CD14-positive monocyte (primary cell): Measurements from ENCODE around the gene FASTK. TPM values are rescaled to one million over a fixed set of nuclear protein-coding genes. Genes with fewer than 3 reads are reported as not detected.

ENCODE experiments used
- DNase-seq, 3 donors: peaks; one replicate each; pipeline ENCODE4 v3.0.0-alpha.2; 2011 to 2022
- H2AFZ ChIP-seq: 2 replicates; pipeline ENCODE4 v1.6.0; 2012; ENCODE audit warnings: mild to moderate bottlenecking, low read depth, low read length, inconsistent platforms; ENCODE audit not compliant: insufficient read depth, poor library complexity, severe bottlenecking
- H3K27ac ChIP-seq, 2 donors: 1 replicate in 1 of 2; 2 replicates in 1 of 2; pipeline ENCODE4 v1.5.1; 2012 to 2013; ENCODE audit warnings: low read length in 2 of 2, control low read depth in 1 of 2, inconsistent platforms in 1 of 2, low read depth in 1 of 2, mild to moderate bottlenecking in 1 of 2
- H3K27me3 ChIP-seq, 2 donors: one replicate each; pipeline versions ENCODE4 v1.6.0 to v1.6.1; 2011 to 2013; ENCODE audit warnings: low read length in 2 of 2; ENCODE audit not compliant: control insufficient read depth in 2 of 2, insufficient read depth in 2 of 2
- H3K36me3 ChIP-seq, 2 donors: replicated peaks in 1 of 2; 1 replicate in 1 of 2; 2 replicates in 1 of 2; pipeline versions ENCODE4 v1.5.1 to v1.6.1; 2012 to 2013; ENCODE audit warnings: low read length in 2 of 2, control low read depth in 1 of 2, inconsistent platforms in 1 of 2, mild to moderate bottlenecking in 1 of 2; ENCODE audit not compliant: insufficient read depth in 2 of 2, control insufficient read depth in 1 of 2
- H3K4me1 ChIP-seq, 2 donors: 1 replicate in 1 of 2; 2 replicates in 1 of 2; pipeline versions ENCODE4 v1.5.1 to v1.6.1; 2012 to 2013; ENCODE audit warnings: low read length in 2 of 2, control low read depth in 1 of 2, inconsistent platforms in 1 of 2, mild to moderate bottlenecking in 1 of 2, moderate library complexity in 1 of 2; ENCODE audit not compliant: insufficient read depth in 2 of 2, control insufficient read depth in 1 of 2
- H3K4me2 ChIP-seq: replicated peaks from 2 replicates; pipeline ENCODE3; 2012; ENCODE audit warnings: low read length, moderate library complexity, mild to moderate bottlenecking; ENCODE audit not compliant: poor library complexity, severe bottlenecking; ENCODE audit errors: extremely low read depth
- H3K4me3 ChIP-seq, 3 experiments: fragments of 200-600 bp in 1 of 3; sonication (generic) in 1 of 3; replicated peaks in 1 of 3; 1 replicate in 2 of 3; 2 replicates in 1 of 3; pipeline ENCODE4 v1.5.1; 2011 to 2013; ENCODE audit warnings: low read length in 3 of 3, mild to moderate bottlenecking in 3 of 3, control low read depth in 2 of 3, low read depth in 2 of 3, inconsistent platforms in 1 of 3, moderate library complexity in 1 of 3
- H3K79me2 ChIP-seq: 2 replicates; pipeline ENCODE4 v1.6.0; 2012; ENCODE audit warnings: mild to moderate bottlenecking, control low read depth, inconsistent platforms, low read length, moderate library complexity; ENCODE audit not compliant: insufficient read depth
- H3K9ac ChIP-seq: 2 replicates; pipeline ENCODE4 v1.6.0; 2017; ENCODE audit warnings: low read length, mild to moderate bottlenecking; ENCODE audit not compliant: insufficient read depth, poor library complexity, severe bottlenecking
- H3K9me3 ChIP-seq, 2 donors: replicated peaks in 1 of 2; 1 replicate in 1 of 2; 2 replicates in 1 of 2; pipeline versions ENCODE4 v1.5.1 to v1.6.1; 2012 to 2013; ENCODE audit warnings: low read length in 2 of 2, control low read depth in 1 of 2; ENCODE audit not compliant: control insufficient read depth in 1 of 2, insufficient read depth in 1 of 2
- H4K20me1 ChIP-seq: 2 replicates; pipeline ENCODE4 v1.6.0; 2012; ENCODE audit warnings: mild to moderate bottlenecking, low read length, control low read depth, moderate library complexity; ENCODE audit not compliant: insufficient read depth
- H3K27ac Mint-ChIP-seq, 7 donors: one replicate each; pipeline ENCODE4 v1.8.0; 2020; ENCODE audit warnings: mild to moderate bottlenecking in 7 of 7, mixed read lengths in 7 of 7, moderate library complexity in 6 of 7, inconsistent platforms in 2 of 7
- H3K27me3 Mint-ChIP-seq, 3 donors: one replicate each; pipeline ENCODE4 v1.8.0; 2021 to 2022; ENCODE audit warnings: low read depth in 3 of 3, mild to moderate bottlenecking in 3 of 3, mixed read lengths in 3 of 3, moderate library complexity in 3 of 3, inconsistent platforms in 1 of 3
- H3K36me3 Mint-ChIP-seq, 2 donors: one replicate each; pipeline ENCODE4 v1.8.0; 2020; ENCODE audit warnings: mixed read lengths in 2 of 2, inconsistent platforms in 1 of 2, mild to moderate bottlenecking in 1 of 2
- H3K4me1 Mint-ChIP-seq: one replicate; pipeline ENCODE4 v1.8.0; 2020; ENCODE audit warnings: mild to moderate bottlenecking, mixed read lengths
- H3K4me3 Mint-ChIP-seq, 2 donors: one replicate each; pipeline ENCODE4 v1.8.0; 2020; ENCODE audit warnings: mild to moderate bottlenecking in 2 of 2, mixed read lengths in 2 of 2, moderate library complexity in 1 of 2
- H3K9me3 Mint-ChIP-seq, 7 donors: one replicate each; pipeline ENCODE4 v1.8.0; 2020 to 2022; ENCODE audit warnings: mixed read lengths in 7 of 7, mild to moderate bottlenecking in 6 of 7, moderate library complexity in 6 of 7, inconsistent platforms in 2 of 7
- CTCF ChIP-seq: fragments of 200-600 bp; IDR thresholded peaks from one replicate; pipeline ENCODE4 v1.8.0; 2022; ENCODE audit warnings: antibody characterized with exemption, mild to moderate bottlenecking
- WGBS: methylation state at CpG from one replicate; pipeline ENCODE4 v1.1.5; 2013; ENCODE audit warnings: missing lambda C conversion rate; ENCODE audit not compliant: insufficient coverage; 5-methylcytosine and 5-hydroxymethylcytosine counted together
- intact Hi-C, 2 donors: fragments of 100-400 bp; cut with micrococcal nuclease; formaldehyde crosslinking; loops; one replicate each; pipeline versions ENCODE4 v1.15.0 to v1.15.1; 2023
- polyA plus RNA-seq, 3 donors: library from polyadenylated mRNA; depleted of rRNA in 1 of 3; unstranded in 2 of 3; stranded (reverse) in 1 of 3; fragments of 300-500 nt in 2 of 3; fragments of >200 nt in 1 of 3; fragmentation: Illumina TruSeq in 2 of 3; gene quantifications; 1 replicate in 2 of 3; 2 replicates in 1 of 3; pipeline ENCODE4 v1.2.3, GENCODE V29; 2012 to 2021

FASTK gene
- polyA plus RNA-seq, 3 donors: 34.7 to 110 (median 38.6) TPM

GRCh38 chr7:151119902-151120301, 39.3 kb upstream of the FASTK start:
- H3K27me3 Mint-ChIP-seq: peaks cover 9 to 14% (median 11%) of the 10 kb centered on the region in 3 donors
- H3K4me3 Mint-ChIP-seq: no peak overlapping the region
- H3K4me1 ChIP-seq: no peaks in the 10 kb centered on the region
- intact Hi-C loops: loop anchor here (5.0 to 10.0 kb wide), 3 partner anchors 52 to 225 kb away; no protein-coding TSS in a partner anchor
- no peak overlapping the region for H3K4me2 ChIP-seq
- WGBS: 98% methylated on average over 21 of the region's 27 CpGs
- no peaks in the 10 kb centered on the region for H3K9me3 ChIP-seq
- peaks cover 54 to 78% of the 10 kb centered on the region in 2 donors for H3K36me3 ChIP-seq
- H3K9me3 Mint-ChIP-seq: peaks cover 0 to 2% (median 0%) of the 10 kb centered on the region in 7 donors
- no peak overlapping the region for H2AFZ ChIP-seq
- H3K4me3 ChIP-seq: no peak overlapping the region
- H4K20me1 ChIP-seq: peaks cover 85% of the 10 kb centered on the region
- H3K27ac Mint-ChIP-seq: no peak overlapping the region
- peaks cover 0 to 10% of the 10 kb centered on the region in 2 donors for H3K27me3 ChIP-seq
- peaks cover 67 to 71% of the 10 kb centered on the region in 2 donors for H3K36me3 Mint-ChIP-seq
- H3K27ac ChIP-seq: no peak overlapping the region
- H3K4me1 Mint-ChIP-seq: no peaks in the 10 kb centered on the region
- no peaks in the 10 kb centered on the region for H3K79me2 ChIP-seq
- DNase-seq: no peak
- H3K9ac ChIP-seq: no peak overlapping the region
- TF ChIP-seq CTCF: no peak

GRCh38 chr7:151119055-151119415, 38.4 kb upstream of the FASTK start:
- Mint-ChIP-seq H3K4me3 (no peak overlapping the region), H3K4me1 (peaks cover 2% of the 10 kb centered on the region), H3K9me3 (peaks cover 0 to 3% (median 0%) of the 10 kb centered on the region in 7 donors), H3K27ac (no peak overlapping the region), H3K36me3 (peaks cover 60 to 64% of the 10 kb centered on the region in 2 donors), H3K27me3 (peaks cover 11 to 15% (median 14%) of the 10 kb centered on the region in 3 donors)
- Histone ChIP-seq H3K36me3 (peaks cover 47 to 72% of the 10 kb centered on the region in 2 donors), H3K9ac (no peak overlapping the region), H4K20me1 (peaks cover 81% of the 10 kb centered on the region), H3K9me3 (no peaks in the 10 kb centered on the region), H3K4me3 (no peak overlapping the region), H2AFZ (no peak overlapping the region), H3K4me1 (peaks cover 3 to 6% of the 10 kb centered on the region in 2 donors), H3K27ac (no peak overlapping the region), H3K27me3 (peaks cover 2 to 13% of the 10 kb centered on the region in 2 donors), H3K4me2 (no peak overlapping the region), H3K79me2 (no peaks in the 10 kb centered on the region)
- no peak for DNase-seq
- intact Hi-C loops: loop anchor here in 1 of 2 donors (10.0 kb wide), 1 partner anchor 224 kb away; no protein-coding TSS in a partner anchor
- TF ChIP-seq CTCF: no peak
- WGBS: 97% methylated on average over 10 of the region's 13 CpGs
